HG03095 (cell line): ENCODE data around the gene TMOD4.
"Not testable (repeated sequence)": the region's sequence is repeated elsewhere in the genome, so short reads cannot be mapped to it uniquely, and the experiment has no call there.

Source experiments
- ATAC-seq: cut with Tn5 transposase; IDR thresholded peaks from one replicate; pipeline ENCODE4 v1.9.1; 2021; ENCODE audit warnings: moderate library complexity; ENCODE audit not compliant: unreplicated experiment

Gene TMOD4

GRCh38 chr1:151175863-151176262 lies at the start of gene TMOD4:
Gene TMOD4 (minus strand): TSS chr1:151175981. CDS start chr1:151174875, 1,106 bp downstream.
- no peak for ATAC-seq

- ATAC-seq: no peak
Observed at GRCh38 chr1:151222130-151222529, 46.3 kb upstream of the TMOD4 start.

GRCh38 chr1:151221616-151222015 lies 45.8 kb upstream of the TMOD4 start:
- no peak for ATAC-seq

GRCh38 chr1:151213560-151213959 lies 37.8 kb upstream of the TMOD4 start:
- ATAC-seq: no peak

- ATAC-seq: no peak
Observed at GRCh38 chr1:151211972-151212705, 36.4 kb upstream of the TMOD4 start.

GRCh38 chr1:151210830-151211229 lies 35.0 kb upstream of the TMOD4 start:
- ATAC-seq: no peak

- ATAC-seq: not testable (repeated sequence)
Observed at GRCh38 chr1:151205381-151205965, 29.7 kb upstream of the TMOD4 start.

GRCh38 chr1:151199873-151200581 lies 24.2 kb upstream of the TMOD4 start:
- ATAC-seq: no peak

- ATAC-seq: peak; percentile 65
Observed at GRCh38 chr1:151198254-151199127, 22.7 kb upstream of the TMOD4 start, which contains the start of gene PIP5K1A. Gene PIP5K1A (plus strand): TSS chr1:151198552. CDS start chr1:151198997, 445 bp downstream.

GRCh38 chr1:151197863-151198253 lies 22.1 kb upstream of the TMOD4 start:
- no peak for ATAC-seq

GRCh38 chr1:151196292-151196800 lies 20.6 kb upstream of the TMOD4 start:
- no peak for ATAC-seq

GRCh38 chr1:151194894-151195594 lies 19.3 kb upstream of the TMOD4 start:
- not testable (repeated sequence) for ATAC-seq

- no peak for ATAC-seq
Observed at GRCh38 chr1:151193856-151194255, 18.1 kb upstream of the TMOD4 start.

GRCh38 chr1:151193304-151193703 lies 17.5 kb upstream of the TMOD4 start:
- ATAC-seq: no peak

- ATAC-seq: no peak
Observed at GRCh38 chr1:151192047-151192446, 16.3 kb upstream of the TMOD4 start.

- ATAC-seq: peak; percentile 78
Observed at GRCh38 chr1:151189637-151190445, 14.1 kb upstream of the TMOD4 start, which contains the start of gene VPS72. Gene VPS72 (minus strand): TSS chr1:151190197. CDS start chr1:151190121, 76 bp downstream.

- not testable (repeated sequence) for ATAC-seq
Observed at GRCh38 chr1:151188667-151189066, 12.9 kb upstream of the TMOD4 start.

- no peak for ATAC-seq
Observed at GRCh38 chr1:151187205-151187604, 11.4 kb upstream of the TMOD4 start.

- no peak for ATAC-seq
Observed at GRCh38 chr1:151184211-151184610, 8.4 kb upstream of the TMOD4 start.
